HG03469 (cell line): Measurements from ENCODE around the gene MATK.
"Not testable (repeated sequence)": the region's sequence is repeated elsewhere in the genome, so short reads cannot be mapped to it uniquely, and the experiment has no call there.

Experiments used
- ATAC-seq: cut with Tn5 transposase; IDR thresholded peaks from one replicate; pipeline ENCODE4 v1.9.1; 2021; ENCODE audit warnings: mild to moderate bottlenecking, moderate library complexity, moderate number of reproducible peaks; ENCODE audit not compliant: unreplicated experiment

The MATK gene

DNA sequence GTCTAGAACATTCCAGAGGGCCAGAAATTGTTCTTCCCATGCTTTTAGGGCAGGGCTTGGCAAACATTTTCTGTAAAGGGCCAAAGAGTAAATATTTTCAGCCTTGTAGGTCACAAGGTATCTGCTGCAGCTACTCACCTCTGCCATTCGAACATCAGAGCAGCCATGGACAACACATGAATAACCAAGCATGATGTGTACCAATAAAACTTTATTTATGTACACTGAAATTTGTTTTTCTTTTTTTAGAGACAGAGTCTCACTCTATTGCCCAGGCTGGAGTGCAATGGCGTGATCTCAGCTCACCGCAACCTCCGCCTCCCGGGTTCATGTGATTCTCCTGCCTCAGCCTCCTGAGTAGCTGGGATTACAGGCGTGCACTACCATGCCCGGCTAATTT lies 28.5 kb downstream of the MATK start:
- ATAC-seq, result not testable (repeated sequence)

DNA sequence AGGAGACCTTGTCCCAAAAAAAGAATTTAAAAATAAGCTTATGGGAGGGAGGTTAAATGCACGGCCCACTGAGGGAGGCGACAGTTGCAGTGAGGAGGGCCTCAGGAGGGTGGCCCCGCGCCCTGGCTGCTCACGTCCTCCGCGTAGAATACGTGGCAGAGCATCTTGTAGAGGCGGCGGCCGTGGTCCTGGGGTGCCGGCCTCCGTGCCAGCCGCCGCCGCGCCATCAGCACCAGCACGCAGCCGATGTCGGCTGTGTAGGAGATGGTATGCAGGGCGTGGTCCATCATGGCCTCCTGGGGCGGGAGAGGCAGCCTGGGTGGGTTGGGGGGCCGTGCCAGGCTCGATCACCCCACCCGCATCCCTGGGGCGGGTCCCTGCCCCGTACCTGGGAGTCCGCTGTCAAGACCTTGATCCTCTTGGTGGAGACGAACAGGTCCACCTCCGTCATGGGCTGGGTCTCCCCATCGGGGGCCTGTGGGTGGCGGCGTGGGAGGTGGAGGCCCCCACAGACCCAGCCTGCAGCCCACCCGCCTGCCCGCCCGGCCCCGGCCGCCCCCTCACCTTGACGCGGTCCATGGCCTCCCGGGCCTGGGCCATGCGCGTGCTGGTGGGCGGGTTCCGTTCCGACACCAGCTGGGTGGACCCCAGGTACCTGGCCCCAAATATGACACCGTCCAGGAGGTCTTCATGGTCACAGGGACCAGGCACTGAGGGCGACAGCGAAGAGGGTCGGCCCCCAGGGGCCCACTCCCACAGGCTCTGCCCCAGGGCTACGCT lies 32.4 kb downstream of the MATK start:
- no peak for ATAC-seq

DNA sequence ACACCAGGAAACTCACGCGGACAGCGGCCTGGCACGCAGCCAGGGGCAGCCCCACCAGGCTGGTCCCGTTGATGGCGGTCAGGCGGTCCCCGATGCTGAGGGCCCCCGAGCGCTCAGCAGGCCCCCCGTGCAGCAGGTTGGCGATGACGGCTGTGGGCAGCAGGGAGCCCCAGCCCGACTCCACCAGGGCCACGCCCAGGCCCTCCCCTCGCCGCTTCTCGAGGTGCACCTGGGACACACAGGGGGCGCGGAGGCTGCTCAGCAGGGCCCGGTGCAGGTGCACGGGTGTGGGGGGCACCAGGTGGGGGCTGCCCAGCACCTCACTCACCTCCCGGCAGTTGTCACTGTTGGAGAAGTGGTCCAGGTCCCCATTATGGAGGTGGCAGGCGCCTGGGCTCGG lies 33.7 kb downstream of the MATK start:
- ATAC-seq, result no peak

DNA sequence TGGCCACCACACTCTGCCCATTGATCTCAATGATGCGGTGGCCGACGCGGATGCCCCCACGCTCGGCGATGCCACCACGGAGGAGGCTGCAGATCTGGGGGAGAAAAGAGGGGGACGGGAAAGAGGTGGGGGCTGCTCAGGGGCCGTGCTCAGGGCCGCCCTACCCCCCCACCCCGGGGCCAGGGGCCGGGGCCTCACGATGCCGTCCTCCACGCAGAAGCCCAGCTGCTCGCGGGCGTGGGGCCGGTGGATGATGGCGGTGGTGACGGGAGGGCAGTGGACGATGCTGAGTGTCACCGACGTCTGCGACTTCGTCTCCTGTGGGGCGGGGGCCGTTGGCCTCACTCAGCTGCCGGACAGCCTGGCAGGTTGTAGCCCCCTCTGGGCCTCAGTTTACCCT lies 34.9 kb downstream of the MATK start:
- ATAC-seq, result no peak

DNA sequence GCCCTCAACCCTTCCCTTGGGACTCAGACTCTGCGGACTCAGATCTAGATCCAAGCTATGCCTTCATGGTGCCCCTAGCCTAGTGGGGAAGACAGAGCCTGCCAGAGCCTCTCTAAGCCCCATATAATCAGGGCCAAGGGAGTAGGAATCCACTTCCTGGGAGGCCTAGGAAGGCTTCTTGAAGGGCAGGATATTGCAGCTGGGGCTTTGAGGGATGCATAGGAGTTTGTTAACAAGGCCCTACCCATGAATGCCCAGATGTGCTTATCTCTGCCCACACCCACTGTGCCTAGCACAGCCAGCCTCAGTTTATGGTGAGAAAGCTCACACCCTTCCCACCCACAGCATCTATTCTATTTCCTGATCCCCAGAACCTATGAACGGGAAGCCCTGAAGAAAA lies 36.0 kb downstream of the MATK start:
- ATAC-seq, result no peak

DNA sequence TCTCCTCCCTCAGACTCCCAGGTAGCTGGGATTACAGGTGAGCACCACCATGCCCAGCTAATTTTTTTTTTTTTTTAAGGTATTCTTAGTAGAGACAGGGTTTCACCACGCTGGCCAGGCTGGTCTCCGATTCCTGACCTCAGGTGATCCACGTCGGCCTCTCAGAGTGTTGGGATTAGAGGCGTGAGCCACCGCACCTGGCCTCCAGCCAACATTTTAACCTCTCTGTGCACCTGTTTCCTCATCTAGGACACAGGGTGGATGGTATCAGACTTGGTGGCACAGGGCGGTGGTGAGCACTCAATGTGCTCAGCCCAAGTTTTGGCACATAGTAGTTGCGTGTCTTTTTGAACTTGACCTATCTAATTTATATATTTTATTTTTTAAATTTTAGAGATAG lies 37.2 kb downstream of the MATK start:
- ATAC-seq, result no peak

DNA sequence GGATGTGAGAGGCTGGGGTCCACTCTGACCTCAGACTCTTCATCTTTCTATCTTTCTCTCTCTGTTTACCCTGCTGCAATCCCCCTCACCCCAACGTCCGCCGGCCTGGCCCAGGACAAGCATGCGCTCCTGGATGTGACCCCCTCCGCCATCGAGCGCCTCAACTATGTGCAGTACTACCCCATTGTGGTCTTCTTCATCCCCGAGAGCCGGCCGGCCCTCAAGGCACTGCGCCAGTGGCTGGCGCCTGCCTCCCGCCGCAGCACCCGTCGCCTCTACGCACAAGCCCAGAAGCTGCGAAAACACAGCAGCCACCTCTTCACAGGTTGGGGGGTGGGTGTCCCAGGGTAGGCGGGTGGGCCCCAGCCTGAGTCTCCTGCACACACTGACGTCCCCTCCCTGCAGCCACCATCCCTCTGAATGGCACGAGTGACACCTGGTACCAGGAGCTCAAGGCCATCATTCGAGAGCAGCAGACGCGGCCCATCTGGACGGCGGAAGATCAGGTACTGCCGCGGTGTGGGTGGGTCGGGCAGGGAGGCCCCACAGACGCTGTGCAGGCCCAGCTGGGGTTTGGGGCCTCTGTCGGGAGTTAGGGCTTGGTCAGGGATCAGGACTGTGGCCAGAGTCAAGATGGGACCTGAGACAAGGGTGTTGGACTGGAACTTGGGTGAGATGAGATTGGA lies 39.7 kb downstream of the MATK start:
- ATAC-seq, result no peak

DNA sequence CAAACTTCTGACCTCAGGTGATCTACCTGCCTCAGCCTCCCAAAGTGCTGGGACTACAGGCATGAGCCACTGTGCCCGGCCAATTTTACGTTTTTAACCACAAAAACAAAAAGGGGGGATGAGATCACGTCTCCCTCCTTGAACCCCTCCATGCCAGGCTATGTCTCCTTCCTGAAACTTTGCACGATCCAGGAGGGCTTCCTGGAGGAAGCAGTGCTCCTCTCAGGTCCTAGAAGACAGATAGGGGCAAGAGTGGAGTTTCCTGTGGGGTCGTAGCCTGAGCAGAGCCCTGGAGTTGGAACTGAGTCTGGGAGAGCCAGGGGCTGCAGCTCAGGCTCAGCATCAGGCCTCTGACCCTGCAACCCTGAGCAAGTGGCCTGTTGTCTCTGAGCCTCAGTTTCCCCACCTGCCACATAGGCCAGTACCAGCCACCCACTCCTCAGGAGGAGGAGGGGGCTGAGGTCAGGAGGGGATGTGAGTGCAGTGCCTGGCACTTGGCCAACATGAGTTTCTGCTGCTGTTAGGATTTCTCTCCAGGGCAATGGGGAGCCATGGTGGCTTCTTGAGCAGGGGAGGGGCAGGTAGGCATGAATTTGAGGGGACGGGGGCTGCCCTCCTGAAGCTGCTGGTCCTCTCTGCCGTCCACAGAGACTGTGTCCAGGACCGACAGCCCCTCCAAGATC lies 40.7 kb downstream of the MATK start:
- ATAC-seq, result no peak

DNA sequence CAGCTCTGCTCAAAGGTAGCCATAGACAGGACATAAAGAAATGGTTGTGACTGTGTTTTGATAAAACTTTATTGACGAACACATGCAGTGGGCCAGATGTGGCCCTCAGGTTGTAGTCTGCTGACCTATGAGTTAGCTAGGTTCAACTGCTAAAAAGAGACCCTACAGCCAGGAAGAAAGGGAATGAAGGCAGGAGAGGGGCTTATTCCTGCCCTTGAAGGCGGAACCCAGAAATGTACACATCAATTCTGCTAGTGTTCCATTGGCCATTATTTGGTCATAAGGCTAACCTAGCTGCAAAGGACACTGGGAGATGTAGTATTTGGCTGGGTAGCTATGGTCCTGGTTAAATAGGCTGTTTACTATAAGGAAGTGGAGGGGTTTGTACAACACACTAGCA lies 42.7 kb downstream of the MATK start:
- ATAC-seq, result no peak

DNA sequence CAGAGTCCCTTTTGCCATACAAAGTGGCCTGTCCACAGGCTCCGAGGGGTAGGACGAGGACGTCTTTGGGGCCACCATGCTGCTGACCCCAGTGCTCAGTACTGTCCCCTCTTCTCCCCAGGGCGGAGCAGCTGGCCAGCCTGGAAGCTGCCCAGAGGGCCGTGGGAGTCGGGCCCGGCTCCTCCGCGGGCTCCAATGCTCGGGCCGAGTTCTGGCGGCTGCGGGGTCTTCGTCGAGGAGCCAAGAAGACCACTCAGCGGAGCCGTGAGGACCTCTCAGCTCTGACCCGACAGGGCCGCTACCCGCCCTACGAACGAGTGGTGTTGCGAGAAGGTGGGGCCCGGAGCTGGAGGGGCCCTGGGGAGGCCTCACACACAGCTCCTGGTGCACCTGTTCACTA lies 45.8 kb downstream of the MATK start:
- no peak for ATAC-seq

DNA sequence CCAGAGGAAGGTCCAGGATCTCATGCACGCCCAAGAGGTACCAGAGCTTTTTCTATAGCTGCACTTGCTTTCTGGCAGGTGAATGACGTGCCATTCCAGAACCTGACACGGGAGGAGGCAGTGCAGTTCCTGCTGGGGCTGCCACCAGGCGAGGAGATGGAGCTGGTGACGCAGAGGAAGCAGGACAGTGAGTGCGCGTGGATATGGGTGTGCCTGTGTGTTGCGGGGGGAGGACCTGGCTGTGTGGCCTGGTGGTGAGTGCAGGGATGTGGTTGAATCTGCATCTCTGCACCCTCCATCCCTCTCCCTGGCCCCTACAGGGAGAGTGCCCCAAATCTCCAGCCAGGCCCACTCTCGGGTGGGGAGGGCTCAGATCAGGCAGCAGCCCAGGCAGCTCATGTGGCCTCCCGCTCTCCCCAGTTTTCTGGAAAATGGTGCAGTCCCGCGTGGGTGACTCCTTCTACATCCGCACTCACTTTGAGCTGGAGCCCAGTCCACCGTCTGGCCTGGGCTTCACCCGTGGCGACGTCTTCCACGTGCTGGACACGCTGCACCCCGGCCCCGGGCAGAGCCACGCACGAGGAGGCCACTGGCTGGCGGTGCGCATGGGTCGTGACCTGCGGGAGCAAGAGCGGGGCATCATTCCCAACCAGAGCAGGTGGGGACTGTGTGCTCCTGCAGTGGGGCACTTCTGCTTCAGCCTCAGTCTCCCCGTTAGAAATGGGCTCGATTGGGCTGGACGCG lies 47.5 kb downstream of the MATK start:
- ATAC-seq, result no peak

DNA sequence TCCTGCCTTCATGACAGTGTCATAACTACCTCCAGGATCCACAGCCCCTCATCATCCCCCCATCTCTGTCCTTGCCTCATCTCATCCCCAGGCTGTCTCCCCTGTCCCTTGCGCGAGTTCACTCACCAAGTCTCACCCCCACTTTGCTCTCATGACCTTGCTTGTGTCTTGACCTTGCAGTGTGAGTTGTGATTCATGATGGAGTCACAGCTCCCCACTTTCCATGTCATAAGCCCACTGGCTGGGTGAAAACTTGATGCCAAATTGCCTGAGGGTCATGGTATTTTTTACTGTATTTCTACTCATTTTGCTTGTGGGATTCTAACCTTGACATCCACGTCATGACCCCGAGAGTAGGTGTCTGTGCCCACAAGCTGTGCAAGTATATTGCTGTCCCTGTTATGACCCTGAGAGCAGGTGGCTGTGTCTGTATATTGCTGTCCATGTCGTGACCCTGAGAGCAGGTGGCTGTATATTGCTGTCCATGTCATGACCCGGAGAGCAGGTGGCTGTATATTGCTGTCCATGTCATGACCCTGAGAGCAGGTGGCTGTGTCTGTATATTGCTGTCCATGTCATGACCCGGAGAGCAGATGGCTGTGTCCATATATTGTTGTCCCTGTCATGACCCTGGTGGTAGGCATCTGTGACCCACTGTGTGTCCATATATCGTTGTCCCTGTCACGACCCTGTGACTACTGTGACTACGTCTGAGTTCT lies 48.5 kb downstream of the MATK start:
- no peak for ATAC-seq

DNA sequence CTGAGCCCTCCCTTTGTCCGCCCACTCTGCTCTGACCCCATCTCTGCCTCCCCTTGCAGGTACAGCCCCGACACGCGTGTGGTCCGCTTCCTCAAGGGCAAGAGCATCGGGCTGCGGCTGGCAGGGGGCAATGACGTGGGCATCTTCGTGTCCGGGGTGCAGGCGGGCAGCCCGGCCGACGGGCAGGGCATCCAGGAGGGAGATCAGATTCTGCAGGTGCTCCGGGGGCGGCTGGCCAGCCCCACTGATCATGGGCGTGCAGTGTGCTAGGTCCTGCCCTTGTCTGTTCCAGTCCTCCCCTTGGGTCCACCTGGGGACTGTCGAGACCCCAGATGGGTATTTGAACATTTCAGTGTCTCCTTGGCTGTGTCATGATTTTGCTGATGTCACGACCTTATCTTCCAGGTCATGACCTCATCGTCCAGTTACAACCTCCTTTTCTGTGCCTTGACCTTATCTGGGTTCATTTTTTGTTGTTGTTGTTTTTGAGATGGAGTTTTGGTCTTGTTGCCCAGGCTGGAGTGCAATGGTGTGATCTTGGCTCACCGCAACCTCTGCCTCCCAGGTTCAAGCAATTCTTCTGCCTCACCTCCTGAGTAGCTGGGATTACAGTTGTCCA lies 50.0 kb downstream of the MATK start:
- ATAC-seq, result no peak

DNA sequence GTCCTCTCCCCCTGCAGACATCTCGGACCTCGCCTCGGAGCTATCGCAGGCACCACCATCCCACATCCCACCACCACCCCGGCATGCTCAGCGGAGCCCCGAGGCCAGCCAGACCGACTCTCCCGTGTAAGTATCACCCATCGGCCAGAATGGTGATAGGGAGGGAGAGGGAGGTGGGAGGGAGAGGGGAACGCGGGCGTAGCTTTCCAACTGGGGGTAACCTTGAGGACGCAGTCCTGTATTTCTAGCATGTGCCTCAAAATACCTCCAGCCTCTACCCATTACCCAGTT lies 51.9 kb downstream of the MATK start:
- ATAC-seq, result no peak

DNA sequence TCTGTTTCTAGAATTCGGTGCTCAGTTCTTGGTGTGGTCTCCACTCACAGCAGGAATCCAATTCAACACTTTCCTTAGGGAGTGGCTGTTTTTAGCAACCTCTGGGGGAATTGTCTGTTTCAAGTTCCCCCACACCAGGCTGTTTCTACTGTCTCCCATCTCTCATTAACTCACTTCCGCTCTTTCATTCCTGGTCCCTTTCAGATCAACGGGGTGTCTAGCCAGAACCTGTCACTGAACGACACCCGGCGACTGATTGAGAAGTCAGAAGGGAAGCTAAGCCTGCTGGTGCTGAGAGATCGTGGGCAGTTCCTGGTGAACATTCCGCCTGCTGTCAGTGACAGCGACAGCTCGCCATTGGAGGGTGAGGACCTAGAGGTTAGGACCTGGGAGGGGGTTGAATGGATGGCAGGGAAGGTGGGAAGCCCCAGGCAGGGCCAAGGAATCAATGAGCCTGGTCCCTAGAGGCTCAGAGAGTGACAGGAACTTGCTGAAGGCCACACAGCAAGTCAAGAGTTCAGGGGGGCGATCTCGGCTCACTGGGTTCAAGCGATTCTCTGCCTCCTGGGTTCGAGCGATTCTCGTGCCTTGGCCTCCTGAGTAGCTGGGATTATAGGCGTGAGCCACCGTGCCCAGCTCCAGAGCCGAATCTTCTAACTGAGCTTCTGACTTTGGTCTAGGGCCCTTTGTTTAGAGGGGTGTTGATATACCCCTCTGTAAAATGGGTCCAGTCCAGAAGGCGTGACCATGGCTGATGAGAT lies 52.5 kb downstream of the MATK start:
- no peak for ATAC-seq

DNA sequence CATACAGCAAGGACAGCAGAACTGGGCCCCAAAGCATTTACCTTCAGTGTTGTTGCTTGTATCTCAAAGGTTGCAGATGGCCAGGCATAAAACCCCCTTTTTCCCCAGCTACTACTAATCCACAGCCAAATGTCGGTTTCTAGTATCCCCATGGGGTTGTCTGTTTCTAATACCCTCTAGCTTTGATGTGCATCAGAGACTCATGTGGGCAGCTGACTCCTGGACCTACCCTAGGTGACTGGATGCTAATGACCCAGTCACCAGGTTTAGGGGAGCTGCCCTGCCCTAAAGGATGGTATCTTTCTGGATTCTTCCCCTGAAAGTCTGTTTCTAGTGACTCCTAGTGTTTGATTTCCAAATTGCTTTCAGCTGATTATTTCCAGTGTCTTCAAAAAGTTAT lies 54.1 kb downstream of the MATK start:
- ATAC-seq, result no peak

DNA sequence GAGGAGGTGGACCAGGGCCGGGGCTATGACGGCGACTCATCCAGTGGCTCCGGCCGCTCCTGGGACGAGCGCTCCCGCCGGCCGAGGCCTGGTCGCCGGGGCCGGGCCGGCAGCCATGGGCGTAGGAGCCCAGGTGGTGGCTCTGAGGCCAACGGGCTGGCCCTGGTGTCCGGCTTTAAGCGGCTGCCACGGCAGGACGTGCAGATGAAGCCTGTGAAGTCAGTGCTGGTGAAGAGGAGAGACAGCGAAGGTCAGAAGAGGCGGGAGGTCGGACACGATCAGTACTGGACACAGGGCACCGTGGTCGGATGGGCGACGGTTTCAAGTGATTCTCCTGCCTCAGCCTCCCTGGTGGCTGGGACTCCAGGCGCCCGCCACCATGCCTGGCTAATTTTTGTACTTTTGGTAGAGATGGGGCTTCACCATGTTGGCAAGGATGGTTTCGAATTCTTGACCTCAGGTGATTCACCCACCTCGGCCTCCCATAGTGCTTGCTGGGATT lies 55.7 kb downstream of the MATK start:
- ATAC-seq, result no peak
